MM.1S (cell line): ENCODE results near the gene TCF3.
"Not testable (repeated sequence)": the region's sequence is repeated elsewhere in the genome, so short reads cannot be mapped to it uniquely, and the experiment has no call there.

Experiments used
- DNase-seq: peaks from one replicate; pipeline ENCODE4 v3.0.0-alpha.2; 2015
- H2AFZ ChIP-seq: fragments of 300-600 bp; sonication (generic); 2 replicates; pipeline ENCODE4 v1.6.0; 2016; ENCODE audit warnings: antibody characterized with exemption, low read length
- H3F3A ChIP-seq: fragments of 300-600 bp; sonication (generic); 2 replicates; pipeline ENCODE4 v1.6.1; 2016; ENCODE audit warnings: mild to moderate bottlenecking, antibody characterized with exemption, low read length, moderate library complexity, mixed read lengths; ENCODE audit not compliant: insufficient read depth
- H3K27ac ChIP-seq: fragments of 300-600 bp; sonication (generic); 2 replicates; pipeline ENCODE4 v1.5.1; 2016; ENCODE audit warnings: mild to moderate bottlenecking, low read length
- H3K27me3 ChIP-seq: fragments of 300-600 bp; sonication (generic); replicated peaks from 2 replicates; pipeline ENCODE4 v1.6.0; 2016; ENCODE audit warnings: low read length; ENCODE audit not compliant: insufficient read depth
- H3K36me3 ChIP-seq: fragments of 300-600 bp; sonication (generic); replicated peaks from 2 replicates; pipeline ENCODE4 v1.6.1; 2016; ENCODE audit warnings: mild to moderate bottlenecking, low read length, mixed read lengths; ENCODE audit not compliant: insufficient read depth
- H3K4me1 ChIP-seq: fragments of 300-600 bp; sonication (generic); 2 replicates; pipeline ENCODE4 v1.6.1; 2016; ENCODE audit warnings: low read length, mixed read lengths
- H3K4me2 ChIP-seq: fragments of 300-600 bp; sonication (generic); 2 replicates; pipeline ENCODE4 v1.6.0; 2016; ENCODE audit warnings: low read depth, low read length
- H3K4me3 ChIP-seq: fragments of 300-600 bp; sonication (generic); 2 replicates; pipeline ENCODE4 v1.5.1; 2016; ENCODE audit warnings: low read length, mixed read lengths
- H3K79me2 ChIP-seq: fragments of 300-600 bp; sonication (generic); 2 replicates; pipeline ENCODE4 v1.6.1; 2016; ENCODE audit warnings: mixed run types, low read length, mixed read lengths
- H3K9ac ChIP-seq: fragments of 300-600 bp; sonication (generic); 2 replicates; pipeline ENCODE4 v1.6.1; 2016; ENCODE audit warnings: low read length, mixed read lengths
- H3K9me2 ChIP-seq: fragments of 300-600 bp; sonication (generic); replicated peaks from 2 replicates; pipeline ENCODE4 v1.6.1; 2016; ENCODE audit warnings: mild to moderate bottlenecking, low read length, mixed read lengths; ENCODE audit not compliant: insufficient read depth
- H3K9me3 ChIP-seq: fragments of 300-600 bp; sonication (generic); replicated peaks from 2 replicates; pipeline ENCODE4 v1.6.1; 2016; ENCODE audit warnings: mild to moderate bottlenecking, low read length, mixed read lengths; ENCODE audit not compliant: insufficient read depth
- H4K20me1 ChIP-seq: fragments of 300-600 bp; sonication (generic); 2 replicates; pipeline ENCODE4 v1.6.1; 2016; ENCODE audit warnings: mild to moderate bottlenecking, low read length, moderate library complexity, mixed read lengths; ENCODE audit not compliant: insufficient read depth
- CTCF ChIP-seq: fragments of 300-600 bp; sonication (generic); IDR thresholded peaks from 2 replicates; pipeline ENCODE4 v1.5.1; 2016; ENCODE audit warnings: antibody characterized with exemption, low read length, mixed read lengths
- EZH2 ChIP-seq: fragments of 300-600 bp; sonication (generic); optimal IDR thresholded peaks from 2 replicates; pipeline ENCODE3; 2017; ENCODE audit warnings: low read depth, mild to moderate bottlenecking, antibody characterized with exemption, low read length, mixed read lengths
- EZH2phosphoT487 ChIP-seq: fragments of 300-600 bp; sonication (generic); IDR thresholded peaks from 2 replicates; pipeline ENCODE4 v1.6.1; 2018; ENCODE audit warnings: antibody characterized with exemption, low read length

Gene TCF3

DNA sequence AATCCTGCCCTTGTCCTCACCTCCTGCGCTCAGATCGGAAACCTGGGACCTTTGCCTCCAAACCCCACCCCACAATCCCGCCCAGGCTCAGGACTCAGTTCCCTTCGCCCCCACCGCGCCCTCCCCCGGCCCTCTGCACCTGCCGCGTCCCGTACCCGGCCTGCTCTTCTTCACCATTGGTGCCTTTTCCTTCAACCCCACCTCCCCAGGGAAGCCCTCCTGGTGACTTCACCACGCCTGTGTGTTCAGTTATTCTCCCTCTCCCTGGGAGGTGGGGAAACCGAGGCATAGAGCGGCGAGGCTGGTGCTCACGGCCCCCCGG, 19.3 kb upstream of the TCF3 start:
- H3K27ac ChIP-seq: no peak overlapping the region
- DNase-seq: peak; percentile 63
- H3K4me2 ChIP-seq: peak overlapping the region; percentile 99
- H3K9me2 ChIP-seq: no peaks in the 10 kb centered on the region
- no peaks in the 10 kb centered on the region for H3K79me2 ChIP-seq
- peaks cover 13% of the 10 kb centered on the region for H3K4me1 ChIP-seq
- H3F3A ChIP-seq: peaks cover 25% of the 10 kb centered on the region
- no peaks in the 10 kb centered on the region for H3K9me3 ChIP-seq
- H2AFZ ChIP-seq: peak overlapping the region; percentile 99
- H3K36me3 ChIP-seq: no peaks in the 10 kb centered on the region
- H3K27me3 ChIP-seq: peaks cover 39% of the 10 kb centered on the region
- peak overlapping the region; percentile 81 for H3K4me3 ChIP-seq
- no peak for TF ChIP-seq EZH2
- no peaks in the 10 kb centered on the region for H4K20me1 ChIP-seq
- peak overlapping the region; percentile 63 for H3K9ac ChIP-seq

GRCh38 chr19:1670747-1671146, 18.3 kb upstream of the TCF3 start:
- not testable (repeated sequence) for H3K9me3 ChIP-seq, H3K4me2 ChIP-seq, H3K9ac ChIP-seq, H3K36me3 ChIP-seq, H3K79me2 ChIP-seq, DNase-seq, H4K20me1 ChIP-seq, H3K9me2 ChIP-seq, H2AFZ ChIP-seq, H3K4me3 ChIP-seq, H3K27ac ChIP-seq
- H3F3A ChIP-seq: peaks cover 25% of the 10 kb centered on the region
- H3K27me3 ChIP-seq: peaks cover 30% of the 10 kb centered on the region
- H3K4me1 ChIP-seq: peaks cover 15% of the 10 kb centered on the region

GRCh38 chr19:1668486-1669270, 16.3 kb upstream of the TCF3 start:
- peaks cover 28% of the 10 kb centered on the region for H3F3A ChIP-seq
- no peaks in the 10 kb centered on the region for H3K79me2 ChIP-seq
- peak overlapping the region; percentile 45 for H2AFZ ChIP-seq
- no peaks in the 10 kb centered on the region for H3K9me2 ChIP-seq
- peak; percentile 89 for DNase-seq
- H3K4me1 ChIP-seq: peaks cover 20% of the 10 kb centered on the region
- H3K9ac ChIP-seq: peak overlapping the region; percentile 36; the same call in 1 of the 2 replicates
- H3K4me3 ChIP-seq: peak overlapping the region; percentile 64
- no peaks in the 10 kb centered on the region for H4K20me1 ChIP-seq
- H3K36me3 ChIP-seq: no peaks in the 10 kb centered on the region
- H3K9me3 ChIP-seq: no peaks in the 10 kb centered on the region
- peak overlapping the region; percentile 89 for H3K4me2 ChIP-seq
- H3K27me3 ChIP-seq: peaks cover 11% of the 10 kb centered on the region
- H3K27ac ChIP-seq: peak overlapping the region; percentile 73; the same call in 1 of the 2 replicates
- peak; percentile 7; the same call in 1 of the 2 replicates for TF ChIP-seq CTCF
- no peak for TF ChIP-seq EZH2

GRCh38 chr19:1668048-1668485, 15.7 kb upstream of the TCF3 start:
- Histone ChIP-seq H4K20me1 (no peaks in the 10 kb centered on the region), H2AFZ (peak overlapping the region; percentile 45), H3K9me3 (no peaks in the 10 kb centered on the region), H3K36me3 (no peaks in the 10 kb centered on the region), H3K27me3 (peaks cover 5% of the 10 kb centered on the region; the same call in 1 of the 2 replicates), H3K4me2 (peak overlapping the region; percentile 89), H3K79me2 (no peaks in the 10 kb centered on the region), H3F3A (peaks cover 28% of the 10 kb centered on the region), H3K27ac (peak overlapping the region; percentile 73; the same call in 1 of the 2 replicates), H3K4me1 (peaks cover 20% of the 10 kb centered on the region), H3K4me3 (peak overlapping the region; percentile 64), H3K9me2 (no peaks in the 10 kb centered on the region), H3K9ac (peak overlapping the region; percentile 36; the same call in 1 of the 2 replicates)
- no peak for DNase-seq
- TF ChIP-seq CTCF (no peak), EZH2phosphoT487 (no peak), EZH2 (no peak)
